ENCODE measurements around the gene PIK3R3.

DNA sequence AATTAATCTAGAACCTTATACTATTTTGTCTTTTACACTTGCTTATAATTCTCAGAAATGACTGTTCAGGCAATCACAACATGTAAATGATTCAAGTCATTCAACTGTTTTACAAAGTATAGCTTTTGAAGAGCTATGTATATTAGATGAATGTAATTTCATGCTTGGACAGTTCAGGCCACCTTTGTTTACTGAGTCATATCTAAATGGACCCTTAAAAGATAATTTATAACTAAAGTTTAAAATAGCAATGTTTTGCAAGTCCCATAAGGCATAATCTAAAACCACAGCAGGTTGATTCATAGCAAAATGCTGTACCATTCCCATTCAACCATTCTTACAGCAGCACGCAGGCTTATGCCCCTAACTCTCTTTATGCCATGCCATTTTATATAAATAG is 64.8 kb downstream of the PIK3R3 start:
- TF ChIP-seq EZH2 (IDR thresholded peaks at IDR 0.05; ENCODE audit: borderline replicate concordance, low read length) = no peak
- TF ChIP-seq, protein P1, sequence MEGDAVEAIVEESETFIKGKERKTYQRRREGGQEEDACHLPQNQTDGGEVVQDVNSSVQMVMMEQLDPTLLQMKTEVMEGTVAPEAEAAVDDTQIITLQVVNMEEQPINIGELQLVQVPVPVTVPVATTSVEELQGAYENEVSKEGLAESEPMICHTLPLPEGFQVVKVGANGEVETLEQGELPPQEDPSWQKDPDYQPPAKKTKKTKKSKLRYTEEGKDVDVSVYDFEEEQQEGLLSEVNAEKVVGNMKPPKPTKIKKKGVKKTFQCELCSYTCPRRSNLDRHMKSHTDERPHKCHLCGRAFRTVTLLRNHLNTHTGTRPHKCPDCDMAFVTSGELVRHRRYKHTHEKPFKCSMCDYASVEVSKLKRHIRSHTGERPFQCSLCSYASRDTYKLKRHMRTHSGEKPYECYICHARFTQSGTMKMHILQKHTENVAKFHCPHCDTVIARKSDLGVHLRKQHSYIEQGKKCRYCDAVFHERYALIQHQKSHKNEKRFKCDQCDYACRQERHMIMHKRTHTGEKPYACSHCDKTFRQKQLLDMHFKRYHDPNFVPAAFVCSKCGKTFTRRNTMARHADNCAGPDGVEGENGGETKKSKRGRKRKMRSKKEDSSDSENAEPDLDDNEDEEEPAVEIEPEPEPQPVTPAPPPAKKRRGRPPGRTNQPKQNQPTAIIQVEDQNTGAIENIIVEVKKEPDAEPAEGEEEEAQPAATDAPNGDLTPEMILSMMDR (IDR thresholded peaks at IDR 0.05; ENCODE audit: low read length) = no peak

Measured in OCI-LY1 (cell line).